RKO (cell line): Measurements from ENCODE around the gene SERPINA1.
"Not testable (repeated sequence)": the region's sequence is repeated elsewhere in the genome, so short reads cannot be mapped to it uniquely, and the experiment has no call there.

Experiments used
- DNase-seq: peaks from one replicate; pipeline ENCODE4 v3.0.0-alpha.2; 2016; ENCODE audit warnings: low spot score

Gene SERPINA1

GRCh38 chr14:94388384-94389103 is at the start of gene SERPINA1:
Gene SERPINA1 (minus strand): TSS chr14:94388602. CDS start chr14:94383237, 5,365 bp downstream.
- DNase-seq, result peak; percentile 10

- DNase-seq, result no peak
Measured at GRCh38 chr14:94428610-94429009, 40.2 kb upstream of the SERPINA1 start.

- DNase-seq, result no peak
Measured at GRCh38 chr14:94427016-94427613, 38.7 kb upstream of the SERPINA1 start.

GRCh38 chr14:94426526-94426925 is 38.1 kb upstream of the SERPINA1 start:
- DNase-seq, result no peak

GRCh38 chr14:94424371-94424770 is 36.0 kb upstream of the SERPINA1 start:
- no peak for DNase-seq

- peak; percentile 69 for DNase-seq
Measured at GRCh38 chr14:94423453-94424056, 35.2 kb upstream of the SERPINA1 start.

- no peak for DNase-seq
Measured at GRCh38 chr14:94421316-94421715, 32.9 kb upstream of the SERPINA1 start.

- DNase-seq, result not testable (repeated sequence)
Measured at GRCh38 chr14:94417497-94418205, 29.2 kb upstream of the SERPINA1 start.

- DNase-seq, result no peak
Measured at GRCh38 chr14:94412671-94413638, 24.6 kb upstream of the SERPINA1 start.

GRCh38 chr14:94411638-94412037 is 23.2 kb upstream of the SERPINA1 start:
- DNase-seq, result no peak

- DNase-seq, result not testable (repeated sequence)
Measured at GRCh38 chr14:94409430-94409829, 21.0 kb upstream of the SERPINA1 start.

- no peak for DNase-seq
Measured at GRCh38 chr14:94408546-94409095, 20.2 kb upstream of the SERPINA1 start.

- no peak for DNase-seq
Measured at GRCh38 chr14:94407906-94408305, 19.5 kb upstream of the SERPINA1 start.

- DNase-seq, result no peak
Measured at GRCh38 chr14:94406910-94407309, 18.5 kb upstream of the SERPINA1 start.

GRCh38 chr14:94405486-94405885 is 17.1 kb upstream of the SERPINA1 start:
- DNase-seq, result no peak

GRCh38 chr14:94404561-94404960 is 16.2 kb upstream of the SERPINA1 start:
- DNase-seq, result no peak

- no peak for DNase-seq
Measured at GRCh38 chr14:94403312-94403932, 15.0 kb upstream of the SERPINA1 start.

GRCh38 chr14:94401083-94401482 is 12.7 kb upstream of the SERPINA1 start:
- DNase-seq, result peak; percentile 34

- DNase-seq, result no peak
Measured at GRCh38 chr14:94400422-94400841, 12.0 kb upstream of the SERPINA1 start.

GRCh38 chr14:94398536-94398935 is 10.1 kb upstream of the SERPINA1 start:
- no peak for DNase-seq

- no peak for DNase-seq
Measured at GRCh38 chr14:94398182-94398479, 9.7 kb upstream of the SERPINA1 start.
